ENCODE data around the gene ALDH1L2. TPM values are rescaled to one million over a fixed set of nuclear protein-coding genes. Genes with fewer than 3 reads are reported as not detected.

Gene ALDH1L2
- total RNA-seq, 1 donor: 79.1 TPM

- DNase-seq (ENCODE audit: low read depth): peak; percentile 83
- no peak for TF ChIP-seq CTCF (IDR thresholded peaks at IDR 0.05; ENCODE audit: insufficient read depth, low read length)
These were observed 8.2 kb downstream of the ALDH1L2 start for GRCh38 chr12:105076098-105076497.

DNA sequence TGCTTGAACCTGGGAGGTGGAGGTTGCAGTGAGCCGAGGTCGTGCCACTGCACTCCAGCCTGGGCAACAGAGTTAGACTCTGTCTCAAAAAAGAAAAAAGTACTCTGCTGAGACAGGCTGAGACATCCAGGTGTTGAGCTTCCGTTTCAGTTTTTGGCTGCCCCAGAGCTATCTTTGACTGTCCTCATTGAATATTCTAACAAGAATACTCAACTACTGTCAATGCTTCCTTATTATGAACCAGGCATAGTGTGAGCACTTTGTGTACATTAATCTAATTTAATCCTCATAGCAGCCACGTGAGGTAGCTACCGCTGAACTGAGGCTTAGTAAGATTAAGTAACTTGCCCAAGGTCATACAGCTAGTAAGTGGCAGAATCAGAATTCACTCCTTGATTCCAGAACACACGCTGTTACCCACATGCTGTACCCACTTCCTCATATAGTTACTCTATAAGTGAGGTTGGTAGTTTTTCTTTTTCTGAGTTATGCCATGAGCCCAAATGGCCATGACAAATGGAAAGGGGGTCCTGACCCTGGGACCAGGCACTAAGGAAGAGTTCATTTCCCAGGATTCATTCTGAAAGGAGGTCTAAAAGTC, 11.3 kb downstream of the ALDH1L2 start:
- DNase-seq (ENCODE audit: low read depth): no peak
- H3K4me3 ChIP-seq (ENCODE audit: low read depth, low read length): no peak overlapping the region
- TF ChIP-seq CTCF (IDR thresholded peaks at IDR 0.05; ENCODE audit: insufficient read depth, low read length): no peak

More at GRCh38 chr12:105076098-105076497, 8.2 kb downstream of the ALDH1L2 start:
- no peak overlapping the region for H3K4me3 ChIP-seq (ENCODE audit: low read depth, low read length)

DNA sequence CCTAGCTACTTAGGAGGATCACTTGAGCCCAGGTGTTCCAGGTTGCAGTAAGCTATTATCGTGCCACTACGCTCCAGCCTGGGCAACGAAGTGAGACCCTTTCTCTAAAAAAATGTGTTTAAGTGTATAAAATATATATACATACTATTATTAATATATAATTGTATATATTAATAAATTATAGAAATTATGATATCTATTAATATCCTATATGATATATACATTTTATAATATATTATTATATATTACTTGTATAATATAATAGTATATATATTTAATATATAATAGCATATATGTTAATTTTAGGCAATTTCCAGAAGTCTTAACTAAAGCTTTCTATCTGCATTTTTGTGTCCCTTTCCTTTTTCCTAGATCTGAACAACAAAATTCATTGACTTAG, 12.3 kb downstream of the ALDH1L2 start:
- no peak for TF ChIP-seq CTCF (IDR thresholded peaks at IDR 0.05; ENCODE audit: insufficient read depth, low read length)
- DNase-seq (ENCODE audit: low read depth): no peak
- no peak overlapping the region for H3K4me3 ChIP-seq (ENCODE audit: low read depth, low read length)

DNA sequence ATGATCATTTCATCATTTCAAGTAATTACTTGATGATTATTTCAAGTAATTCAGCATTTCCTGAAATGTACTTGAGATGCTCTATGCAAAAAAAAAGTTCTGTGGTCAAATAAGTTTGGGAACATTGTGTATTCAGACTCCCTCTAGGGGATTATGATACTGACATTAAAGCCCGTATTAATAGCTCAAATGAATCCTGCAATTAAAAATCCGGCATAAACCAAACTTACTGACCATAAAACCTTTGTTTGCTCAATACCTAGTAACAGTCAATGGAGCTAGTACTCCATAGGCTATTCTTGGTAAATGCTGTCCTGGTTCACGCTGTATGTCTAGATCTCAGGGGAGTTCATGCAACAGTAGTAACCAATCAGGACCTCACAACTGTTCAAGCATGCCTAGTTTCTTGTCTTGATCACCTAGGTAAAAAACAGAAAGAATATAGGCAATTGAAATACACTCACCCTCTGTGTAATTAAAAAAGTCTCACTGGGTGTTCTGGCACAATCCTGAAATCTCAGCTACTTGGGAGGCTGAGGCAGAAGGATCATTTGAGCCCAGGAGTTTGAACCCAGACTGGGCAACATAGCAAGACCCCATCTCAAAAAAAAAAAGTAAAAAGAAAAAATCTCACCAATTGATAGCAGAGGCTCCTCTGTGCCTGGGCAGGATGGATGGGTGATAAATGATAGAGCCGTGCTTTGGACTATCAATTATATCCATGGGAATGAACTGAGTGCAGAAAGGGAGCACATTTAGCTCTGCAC, 14.1 kb downstream of the ALDH1L2 start:
- no peak overlapping the region for H3K4me3 ChIP-seq (ENCODE audit: low read depth, low read length)
- no peak for TF ChIP-seq CTCF (IDR thresholded peaks at IDR 0.05; ENCODE audit: insufficient read depth, low read length)
- DNase-seq (ENCODE audit: low read depth): no peak

GRCh38 chr12:105067511-105068031, 16.7 kb downstream of the ALDH1L2 start:
- DNase-seq (ENCODE audit: low read depth): peak; percentile 60
- no peak for TF ChIP-seq CTCF (IDR thresholded peaks at IDR 0.05; ENCODE audit: insufficient read depth, low read length)

DNA sequence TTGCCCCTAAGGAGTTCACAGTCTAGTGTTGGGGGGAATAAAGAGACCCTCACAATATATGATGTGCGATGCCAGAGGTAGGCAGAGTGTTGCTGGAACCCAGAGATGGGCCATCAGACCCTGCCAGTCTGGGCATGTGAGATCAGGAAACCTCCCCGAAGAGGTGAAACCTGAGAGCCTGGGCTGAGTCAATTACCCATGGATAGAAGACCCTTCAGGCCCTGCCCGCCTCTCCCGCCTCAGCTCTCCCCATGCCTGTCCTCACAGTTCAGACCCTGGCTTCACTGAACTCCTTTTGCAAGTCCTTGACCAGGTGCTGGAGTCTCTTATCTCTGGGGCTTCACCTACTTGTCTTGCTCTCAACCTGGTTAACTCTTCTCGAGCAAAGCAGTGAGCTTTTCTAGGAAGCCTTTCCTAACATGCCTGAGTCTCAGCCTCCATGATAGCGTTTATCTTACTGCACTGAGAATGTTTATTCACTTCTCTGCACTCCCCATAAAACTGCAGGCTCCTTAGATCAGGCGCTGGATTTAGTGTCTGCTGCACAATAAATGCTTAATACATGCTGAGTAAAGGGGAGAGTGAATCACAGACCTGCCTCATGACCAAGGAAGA, 19.6 kb downstream of the ALDH1L2 start:
- no peak overlapping the region for H3K4me3 ChIP-seq (ENCODE audit: low read depth, low read length)
- DNase-seq (ENCODE audit: low read depth): no peak
- TF ChIP-seq CTCF (IDR thresholded peaks at IDR 0.05; ENCODE audit: insufficient read depth, low read length): no peak

More at GRCh38 chr12:105067511-105068031, 16.7 kb downstream of the ALDH1L2 start:
- H3K4me3 ChIP-seq (ENCODE audit: low read depth, low read length): no peak overlapping the region

Data from fibroblast of the aortic adventitia (primary cell).